Activated CD4-positive, alpha-beta T cell treated with anti-CD3 and anti-CD28 coated beads, Interleukin-2, amount 50 U/mL, for 4 hours (primary cell): ENCODE results near the gene ZNRD2.
"Not testable (repeated sequence)": the region's sequence is repeated elsewhere in the genome, so short reads cannot be mapped to it uniquely, and the experiment has no call there.

Source experiments
- DNase-seq, 2 experiments: peaks; one replicate each; pipeline ENCODE4 v3.0.0-alpha.2; 2020

ZNRD2 gene, protein sequence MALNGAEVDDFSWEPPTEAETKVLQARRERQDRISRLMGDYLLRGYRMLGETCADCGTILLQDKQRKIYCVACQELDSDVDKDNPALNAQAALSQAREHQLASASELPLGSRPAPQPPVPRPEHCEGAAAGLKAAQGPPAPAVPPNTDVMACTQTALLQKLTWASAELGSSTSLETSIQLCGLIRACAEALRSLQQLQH

GRCh38 chr11:65569973-65570918 is at the start of gene ZNRD2:
ZNRD2 (plus strand) TSS chr11:65570477; CDS start chr11:65570492, 15 bp downstream.
- DNase-seq = peak; percentile 97 to 98

DNA sequence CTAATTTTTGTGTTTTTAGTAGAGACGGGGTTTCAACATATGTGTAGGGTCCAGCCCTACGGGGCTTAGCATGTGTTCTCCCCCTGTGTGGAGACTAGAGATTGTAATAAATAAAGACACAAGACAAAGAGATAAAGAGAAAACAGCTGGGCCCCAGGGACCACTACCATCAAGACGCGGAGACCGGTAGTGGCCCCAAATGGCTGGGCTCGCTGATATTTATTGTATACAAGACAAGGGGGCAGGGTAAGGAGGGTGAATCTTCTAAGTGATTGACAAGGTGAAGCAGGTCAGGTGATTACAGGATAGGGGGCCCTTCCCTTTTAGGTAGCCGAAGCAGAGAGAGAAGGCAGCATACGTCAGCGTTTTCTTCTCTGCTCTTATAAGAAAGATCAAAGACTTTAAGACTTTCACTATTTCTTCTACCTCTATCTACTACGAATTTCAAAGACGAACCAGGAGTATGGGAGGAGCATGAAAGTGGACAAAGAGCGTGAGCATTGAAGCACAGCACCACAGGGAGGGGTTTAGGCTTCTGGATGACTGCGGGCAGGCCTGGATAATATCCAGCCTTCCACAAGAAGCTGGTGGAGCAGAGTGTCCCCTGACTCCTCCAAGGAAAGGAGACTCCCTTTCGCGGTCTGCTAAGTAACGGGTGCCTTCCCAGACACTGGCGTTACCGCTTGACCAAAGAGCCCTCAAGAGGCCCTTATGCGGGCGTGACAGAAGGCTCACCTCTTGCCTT is 48.3 kb upstream of the ZNRD2 start:
- not testable (repeated sequence) for DNase-seq

- peak; percentile 38 to 40 for DNase-seq
Observed at GRCh38 chr11:65522718-65523630, 47.3 kb upstream of the ZNRD2 start.

DNA sequence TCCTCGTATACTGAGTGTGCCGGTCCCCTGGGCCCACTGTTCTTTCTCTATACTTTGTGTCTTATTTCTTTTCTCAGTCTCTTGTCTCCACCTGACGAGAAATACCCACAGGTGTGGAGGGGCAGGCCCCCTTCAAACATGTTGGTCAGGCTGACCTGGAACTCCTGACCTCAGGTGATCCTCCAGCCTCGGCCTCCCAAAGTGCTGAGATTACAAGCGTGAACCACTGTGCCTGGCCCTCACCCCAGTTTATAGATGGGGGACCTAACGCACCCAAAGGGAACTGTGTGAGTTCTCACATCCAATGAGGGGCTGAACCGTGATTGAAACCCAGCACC is 46.7 kb upstream of the ZNRD2 start:
- not testable (repeated sequence) for DNase-seq

DNA sequence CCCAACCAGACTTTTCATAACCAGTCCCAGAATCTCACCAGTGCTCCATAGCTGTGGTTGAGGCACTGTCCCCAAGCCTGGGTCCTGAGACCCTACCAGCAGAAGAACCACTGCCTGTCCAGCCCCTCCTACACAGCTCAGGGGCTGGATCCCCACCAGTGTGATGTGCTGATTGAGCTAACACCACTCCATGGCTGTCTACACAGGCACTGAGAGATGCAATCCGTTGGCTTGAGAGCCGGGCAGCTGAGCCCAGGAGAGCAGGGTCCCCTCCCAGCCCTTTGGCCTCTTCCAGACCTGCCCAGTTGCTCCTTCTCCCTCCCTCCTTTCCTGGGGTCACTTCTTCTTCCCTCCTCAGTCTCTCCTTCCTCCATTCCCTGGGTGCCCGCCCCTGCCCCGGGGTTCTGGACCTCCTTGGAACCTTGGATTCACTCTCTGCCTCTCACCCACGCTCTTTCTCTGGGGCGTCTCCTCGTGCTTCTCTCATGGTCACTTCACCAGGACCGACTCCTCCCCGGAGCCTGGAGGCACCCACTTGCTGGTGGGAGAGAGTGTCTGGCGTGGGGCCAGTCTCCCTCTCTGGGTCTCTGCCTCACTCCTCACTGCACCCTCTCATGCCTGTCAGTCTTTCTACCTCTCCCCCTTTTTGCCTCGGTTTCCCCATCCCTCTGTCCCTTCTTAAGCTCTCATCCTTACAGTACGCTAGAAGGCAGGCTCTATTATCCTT is 46.1 kb upstream of the ZNRD2 start:
- DNase-seq = no peak

- peak; percentile 74 to 76 for DNase-seq
Observed at GRCh38 chr11:65524741-65525545, 45.3 kb upstream of the ZNRD2 start, which contains the start of gene SCYL1. SCYL1 (plus strand) TSS chr11:65525083; CDS start chr11:65525154, 71 bp downstream.

DNA sequence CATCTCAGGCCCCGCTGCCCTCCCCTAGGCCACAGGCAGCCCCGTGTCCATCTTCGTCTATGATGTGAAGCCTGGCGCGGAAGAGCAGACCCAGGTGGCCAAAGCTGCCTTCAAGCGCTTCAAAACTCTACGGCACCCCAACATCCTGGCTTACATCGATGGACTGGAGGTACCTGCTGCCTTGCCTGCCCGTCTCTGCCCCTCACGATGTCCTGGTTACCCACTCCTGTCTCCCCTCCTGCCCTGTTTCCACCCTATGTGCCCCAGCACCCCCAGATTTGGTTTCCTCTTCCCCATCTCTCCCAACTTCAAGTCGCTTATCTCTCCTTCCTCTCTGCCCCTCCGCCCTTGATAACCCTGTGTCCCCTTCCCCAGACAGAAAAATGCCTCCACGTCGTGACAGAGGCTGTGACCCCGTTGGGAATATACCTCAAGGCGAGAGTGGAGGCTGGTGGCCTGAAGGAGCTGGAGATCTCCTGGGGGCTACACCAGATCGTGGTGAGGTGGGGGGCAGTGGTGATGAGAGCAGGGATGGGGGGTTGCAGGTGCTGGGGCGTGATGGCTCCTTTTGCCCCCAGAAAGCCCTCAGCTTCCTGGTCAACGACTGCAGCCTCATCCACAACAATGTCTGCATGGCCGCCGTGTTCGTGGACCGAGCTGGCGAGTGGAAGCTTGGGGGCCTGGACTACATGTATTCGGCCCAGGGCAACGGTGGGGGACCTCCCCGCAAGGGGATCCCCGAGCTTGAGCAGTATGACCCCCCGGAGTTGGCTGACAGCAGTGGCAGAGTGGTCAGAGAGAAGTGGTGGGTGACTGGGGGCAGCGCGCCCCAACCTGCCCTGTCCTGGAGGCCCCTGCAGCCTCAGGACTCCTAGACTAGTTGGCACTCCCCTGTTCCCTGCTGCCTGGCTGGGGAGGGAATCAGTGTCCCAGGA is 44.5 kb upstream of the ZNRD2 start:
- DNase-seq = no peak

GRCh38 chr11:65526744-65527143 is 43.5 kb upstream of the ZNRD2 start:
- no peak for DNase-seq

DNA sequence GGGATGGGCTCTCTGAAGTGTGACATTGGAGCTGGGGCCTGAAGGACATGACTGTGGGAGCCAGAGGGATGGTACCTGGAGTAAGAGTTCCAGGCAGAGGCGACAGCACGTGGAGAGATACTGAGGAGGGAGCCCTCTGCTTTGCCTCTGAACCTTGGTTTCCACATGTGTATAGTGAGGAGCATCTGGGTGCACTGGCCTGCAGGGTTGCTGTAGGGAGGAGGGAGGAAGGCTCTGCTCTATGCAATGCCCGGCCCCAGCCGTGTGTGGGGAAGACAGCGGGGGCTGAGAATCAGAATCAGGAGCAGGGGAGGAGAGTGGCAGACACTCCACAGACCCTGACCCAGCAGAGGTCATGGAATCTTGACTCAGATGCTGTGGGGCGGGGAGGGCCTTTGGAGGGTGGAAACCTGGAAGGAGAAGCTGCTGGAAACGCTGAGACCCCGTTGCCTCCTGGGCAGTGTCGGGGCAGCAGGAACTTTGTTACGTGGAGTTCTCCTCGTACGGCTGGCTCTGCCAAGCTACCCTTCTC is 41.4 kb upstream of the ZNRD2 start:
- no peak for DNase-seq

GRCh38 chr11:65529475-65530156 is 40.7 kb upstream of the ZNRD2 start:
- DNase-seq = no peak

DNA sequence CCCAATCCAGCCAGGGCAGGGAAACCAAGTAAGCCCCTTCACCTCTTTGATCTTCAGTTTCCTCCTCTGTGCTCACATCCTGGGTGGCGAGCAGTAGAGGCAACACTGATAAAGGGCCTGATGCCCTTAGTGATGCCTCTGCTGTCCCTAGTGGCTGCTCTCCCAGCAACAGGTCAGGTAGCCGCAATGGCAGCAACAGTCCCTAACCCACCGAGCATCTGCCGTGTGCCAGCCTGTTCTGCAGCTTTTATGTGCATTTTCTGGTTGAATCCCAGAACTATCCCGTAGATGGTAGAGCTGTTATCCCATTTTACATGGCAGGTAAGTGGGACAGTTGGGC is 40.1 kb upstream of the ZNRD2 start:
- DNase-seq = no peak

- DNase-seq = no peak
Observed at GRCh38 chr11:65532388-65533064, 37.8 kb upstream of the ZNRD2 start.

GRCh38 chr11:65535102-65535501 is 35.2 kb upstream of the ZNRD2 start:
- DNase-seq = no peak

DNA sequence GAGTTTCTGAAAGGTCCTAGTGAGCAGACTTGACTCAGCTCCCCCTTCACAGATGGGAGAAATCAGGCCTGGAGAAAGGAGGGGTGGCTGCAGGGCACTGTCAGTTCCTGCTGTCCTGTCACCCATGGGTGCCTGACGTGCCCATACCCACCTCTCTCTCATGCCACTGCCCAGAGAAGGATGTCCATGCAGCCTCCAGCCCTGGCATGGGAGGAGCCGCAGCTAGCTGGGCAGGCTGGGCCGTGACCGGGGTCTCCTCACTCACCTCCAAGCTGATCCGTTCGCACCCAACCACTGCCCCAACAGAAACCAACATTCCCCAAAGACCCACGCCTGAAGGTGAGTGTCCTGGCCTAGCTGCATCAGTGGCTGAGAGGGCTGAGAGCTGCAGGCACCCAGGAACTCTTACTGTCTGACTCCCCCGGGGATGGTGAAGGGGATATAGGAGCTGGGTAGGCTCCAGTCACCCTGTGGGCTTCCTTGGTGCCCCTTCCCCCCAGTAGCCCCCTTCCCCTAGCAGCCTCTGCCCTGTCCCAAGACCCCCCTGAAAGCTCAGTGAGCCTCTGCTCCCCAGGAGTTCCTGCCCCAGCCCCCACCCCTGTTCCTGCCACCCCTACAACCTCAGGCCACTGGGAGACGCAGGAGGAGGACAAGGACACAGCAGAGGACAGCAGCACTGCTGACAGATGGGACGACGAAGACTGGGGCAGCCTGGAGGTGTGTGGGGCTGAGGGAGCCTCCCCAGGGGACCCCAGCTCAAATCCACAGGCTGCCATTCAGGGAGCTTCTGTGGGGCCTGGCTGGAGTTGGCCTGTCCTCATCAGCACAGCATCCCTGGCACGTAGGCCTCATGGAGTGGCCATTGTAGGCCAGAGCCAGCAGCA is 33.6 kb upstream of the ZNRD2 start:
- no peak for DNase-seq

DNA sequence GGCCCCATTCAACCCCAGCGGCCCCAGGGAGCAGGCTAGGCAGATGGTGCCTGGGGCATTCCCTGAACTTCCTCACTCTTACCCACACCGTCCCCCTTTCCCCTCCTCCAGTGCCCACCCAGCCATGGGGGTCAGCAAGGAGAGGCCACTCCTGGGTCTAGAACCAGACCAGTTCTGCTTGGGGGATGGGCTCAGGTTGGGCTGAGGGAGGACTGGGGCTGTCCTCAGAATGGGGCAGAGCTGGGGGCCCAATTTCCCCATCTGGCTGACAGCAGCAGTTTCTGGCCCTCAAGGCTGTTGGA is 33.0 kb upstream of the ZNRD2 start:
- DNase-seq = no peak

DNA sequence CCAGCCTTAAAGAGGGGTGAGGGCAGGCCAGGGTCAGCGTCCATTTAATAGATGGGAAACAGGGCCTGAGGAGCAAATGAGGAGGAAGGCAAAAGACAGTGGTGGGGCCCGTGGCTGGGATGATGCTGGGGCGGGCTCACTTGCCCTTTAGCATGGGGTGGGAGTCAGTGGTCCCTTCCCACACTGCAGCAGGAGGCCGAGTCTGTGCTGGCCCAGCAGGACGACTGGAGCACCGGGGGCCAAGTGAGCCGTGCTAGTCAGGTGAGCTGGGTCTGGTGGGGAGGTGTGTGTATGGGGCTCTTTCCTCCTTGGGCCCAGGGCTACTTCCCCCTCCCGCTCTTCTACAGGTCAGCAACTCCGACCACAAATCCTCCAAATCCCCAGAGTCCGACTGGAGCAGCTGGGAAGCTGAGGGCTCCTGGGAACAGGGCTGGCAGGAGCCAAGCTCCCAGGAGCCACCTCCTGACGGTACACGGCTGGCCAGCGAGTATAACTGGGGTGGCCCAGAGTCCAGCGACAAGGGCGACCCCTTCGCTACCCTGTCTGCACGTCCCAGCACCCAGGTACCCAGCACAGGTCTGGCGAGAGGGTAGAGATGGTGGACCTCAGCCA is 32.6 kb upstream of the ZNRD2 start:
- DNase-seq = no peak
